ENCODE data around the gene CBFA2T3. TPM values are rescaled to one million over a fixed set of nuclear protein-coding genes. Genes with fewer than 3 reads are reported as not detected.

The CBFA2T3 gene
- total RNA-seq, 1 experiment from 2014 or later: 2.9 TPM

- Histone ChIP-seq H3K23ac (ENCODE audit: insufficient read length, low read depth, low read length) (no peak overlapping the region), H3K4me1 (ENCODE audit: insufficient read depth, low read length) (no peaks in the 10 kb centered on the region), H2BK15ac (ENCODE audit: low read depth, low read length) (no peak overlapping the region), H2BK120ac (ENCODE audit: low read depth, low read length, poor library complexity, severe bottlenecking) (no peak overlapping the region), H3K9ac (ENCODE audit: extremely low read depth, insufficient read length, low read length) (no peak overlapping the region), H3K18ac (ENCODE audit: insufficient read length, low read depth, low read length) (no peak overlapping the region), H2BK20ac (ENCODE audit: low read depth, low read length, poor library complexity, severe bottlenecking) (no peak overlapping the region), H4K20me1 (ENCODE audit: control insufficient read depth, insufficient read depth, insufficient read length) (no peaks in the 10 kb centered on the region), H3K27ac (ENCODE audit: insufficient read length, low read depth, low read length) (no peak overlapping the region), H3K9me3 (ENCODE audit: control insufficient read depth, low read depth, low read length) (no peaks in the 10 kb centered on the region), H3K27me3 (ENCODE audit: insufficient read depth, low read length) (no peaks in the 10 kb centered on the region), H4K5ac (ENCODE audit: insufficient read length, low read depth, low read length) (no peak overlapping the region), H3T11ph (ENCODE audit: low read length) (no peak overlapping the region), H3K4me2 (ENCODE audit: insufficient read depth, insufficient read length, low read length) (no peak overlapping the region), H3K56ac (ENCODE audit: insufficient read length, low read depth, low read length) (no peak overlapping the region), H2AK5ac (ENCODE audit: insufficient read length, low read length) (no peak overlapping the region), H3K4ac (ENCODE audit: low read depth, low read length) (no peak overlapping the region), H4K91ac (ENCODE audit: insufficient read length, low read depth, low read length) (no peak overlapping the region), H2BK12ac (ENCODE audit: insufficient read length, low read depth, low read length) (no peak overlapping the region), H3K79me1 (ENCODE audit: insufficient read depth, low read depth, low read length, poor library complexity, severe bottlenecking) (no peaks in the 10 kb centered on the region), H2BK5ac (ENCODE audit: insufficient read length, low read length) (no peak overlapping the region), H3K79me2 (ENCODE audit: insufficient read depth, low read length) (no peaks in the 10 kb centered on the region), H3K14ac (ENCODE audit: insufficient read depth, low read length) (no peak overlapping the region), H4K8ac (replicated peaks; ENCODE audit: insufficient read length, low read depth, low read length) (no peak overlapping the region), H2AFZ (ENCODE audit: low read length) (no peak overlapping the region), H3K23me2 (ENCODE audit: insufficient read length, low read depth, low read length, poor library complexity, severe bottlenecking) (no peaks in the 10 kb centered on the region)
- no peaks in the 10 kb centered on the region; a peak in 1 of 5 replicates for H3K9me3 Mint-ChIP-seq
- no peak overlapping the region for H3K4me3 Mint-ChIP-seq
- DNase-seq: no peak
- no CpG with 5 or more reads among the region's 14 CpGs for WGBS (ENCODE audit: extremely low coverage, insufficient read length, low lambda C conversion rate)
- no peaks in the 10 kb centered on the region for H3K4me1 Mint-ChIP-seq
- peaks cover 8 to 9% (median 8%) of the 10 kb centered on the region in 3 experiments; a peak in 6 of 7 replicates for H3K36me3 Mint-ChIP-seq (ENCODE audit: insufficient read depth in 1 of 3, low read depth in 3 of 3)
- no peak overlapping the region for H3K27ac Mint-ChIP-seq
- no peak for TF ChIP-seq CTCF (conservative IDR thresholded peaks at IDR 0.05)
- H3K27me3 Mint-ChIP-seq (ENCODE audit: low read depth): peaks cover 4% of the 10 kb centered on the region
These were observed 111.7 kb downstream of the CBFA2T3 start for GRCh38 chr16:88865310-88865709.

Measured in H9 (cell line).